Measurements from ENCODE around the gene GADD45G. TPM values are rescaled to one million over a fixed set of nuclear protein-coding genes. Genes with fewer than 3 reads are reported as not detected.

GADD45G gene
- 3.5 TPM in 1 of 2 replicates, not detected in the other for total RNA-seq (2014; rRNA removed; shearing (Covaris generic); ENCODE audit: low replicate concordance)

GRCh38 chr9:89604729-89605464 lies at the start of gene GADD45G:
Gene GADD45G, plus strand, starts transcription at chr9:89605012. Its CDS starts 110 bp downstream, at chr9:89605122.
- Histone ChIP-seq H3K4me3 (peak within 1 kb of the TSS; percentile 39), H3K9me3 (no peaks in the 10 kb centered on the region), H3K27me3 (0 out of 2 replicates have a peak, but pooled peaks cover 2% of the 10 kb centered on the region), H3K36me3 (no peaks in the 10 kb centered on the region)
- DNase-seq: peak; percentile 69

- H3K4me3 ChIP-seq: no peak overlapping the region
These were observed 49.8 kb upstream of the GADD45G start for GRCh38 chr9:89555036-89555415.

GRCh38 chr9:89555451-89556375 lies 49.1 kb upstream of the GADD45G start:
- DNase-seq: no peak
- Histone ChIP-seq H3K36me3 (no peaks in the 10 kb centered on the region), H3K4me3 (no peak overlapping the region), H3K9me3 (no peaks in the 10 kb centered on the region), H3K27me3 (no peaks in the 10 kb centered on the region)

More at GRCh38 chr9:89555036-89555415, 49.8 kb upstream of the GADD45G start:
- no peaks in the 10 kb centered on the region for H3K36me3 ChIP-seq
- H3K27me3 ChIP-seq: no peaks in the 10 kb centered on the region
- no peak for DNase-seq
- H3K9me3 ChIP-seq: no peaks in the 10 kb centered on the region

GRCh38 chr9:89558196-89558899 lies 46.5 kb upstream of the GADD45G start:
- no peak for DNase-seq
- H3K4me3 ChIP-seq: no peak overlapping the region
- no peaks in the 10 kb centered on the region for H3K36me3 ChIP-seq
- H3K9me3 ChIP-seq: no peaks in the 10 kb centered on the region
- H3K27me3 ChIP-seq: no peaks in the 10 kb centered on the region

- no peaks in the 10 kb centered on the region for H3K36me3 ChIP-seq
These were observed 45.9 kb upstream of the GADD45G start for GRCh38 chr9:89558948-89559347.

GRCh38 chr9:89562186-89562814 lies 42.5 kb upstream of the GADD45G start:
- Histone ChIP-seq H3K4me3 (no peak overlapping the region), H3K36me3 (no peaks in the 10 kb centered on the region), H3K9me3 (no peaks in the 10 kb centered on the region), H3K27me3 (no peaks in the 10 kb centered on the region)
- DNase-seq: no peak

More at GRCh38 chr9:89558948-89559347, 45.9 kb upstream of the GADD45G start:
- H3K9me3 ChIP-seq: no peaks in the 10 kb centered on the region
- H3K4me3 ChIP-seq: no peak overlapping the region
- no peaks in the 10 kb centered on the region for H3K27me3 ChIP-seq
- no peak for DNase-seq

- Histone ChIP-seq H3K27me3 (no peaks in the 10 kb centered on the region), H3K36me3 (no peaks in the 10 kb centered on the region), H3K4me3 (no peak overlapping the region), H3K9me3 (no peaks in the 10 kb centered on the region)
- no peak for DNase-seq
These were observed 41.1 kb upstream of the GADD45G start for GRCh38 chr9:89563571-89564345.

- peak; percentile 28 for DNase-seq
- Histone ChIP-seq H3K27me3 (no peaks in the 10 kb centered on the region), H3K9me3 (no peaks in the 10 kb centered on the region), H3K36me3 (no peaks in the 10 kb centered on the region), H3K4me3 (no peak overlapping the region)
These were observed 40.4 kb upstream of the GADD45G start for GRCh38 chr9:89564346-89564878.

- no peak overlapping the region for H3K4me3 ChIP-seq
- no peaks in the 10 kb centered on the region for H3K9me3 ChIP-seq
- no peak for DNase-seq
- H3K27me3 ChIP-seq: no peaks in the 10 kb centered on the region
- H3K36me3 ChIP-seq: no peaks in the 10 kb centered on the region
These were observed 37.2 kb upstream of the GADD45G start for GRCh38 chr9:89567649-89568048.

- Histone ChIP-seq H3K27me3 (no peaks in the 10 kb centered on the region), H3K36me3 (no peaks in the 10 kb centered on the region), H3K4me3 (no peak overlapping the region), H3K9me3 (0 out of 2 replicates have a peak, but pooled peaks cover 2% of the 10 kb centered on the region)
- no peak for DNase-seq
These were observed 30.5 kb upstream of the GADD45G start for GRCh38 chr9:89574309-89574708.

GRCh38 chr9:89576404-89576839 lies 28.4 kb upstream of the GADD45G start:
- Histone ChIP-seq H3K4me3 (no peak overlapping the region), H3K36me3 (no peaks in the 10 kb centered on the region), H3K9me3 (0 out of 2 replicates have a peak, but pooled peaks cover 2% of the 10 kb centered on the region), H3K27me3 (no peaks in the 10 kb centered on the region)
- no peak for DNase-seq

GRCh38 chr9:89577363-89577762 lies 27.4 kb upstream of the GADD45G start:
- 0 out of 2 replicates have a peak, but pooled peaks cover 2% of the 10 kb centered on the region for H3K9me3 ChIP-seq
- H3K4me3 ChIP-seq: no peak overlapping the region
- H3K27me3 ChIP-seq: no peaks in the 10 kb centered on the region
- no peaks in the 10 kb centered on the region for H3K36me3 ChIP-seq
- no peak for DNase-seq

GRCh38 chr9:89579741-89580385 lies 24.9 kb upstream of the GADD45G start:
- DNase-seq: no peak
- Histone ChIP-seq H3K36me3 (no peaks in the 10 kb centered on the region), H3K27me3 (no peaks in the 10 kb centered on the region), H3K9me3 (0 out of 2 replicates have a peak, but pooled peaks cover 2% of the 10 kb centered on the region), H3K4me3 (no peak overlapping the region)

- Histone ChIP-seq H3K36me3 (no peaks in the 10 kb centered on the region), H3K9me3 (no peaks in the 10 kb centered on the region), H3K4me3 (no peak overlapping the region), H3K27me3 (no peaks in the 10 kb centered on the region)
- no peak for DNase-seq
These were observed 18.5 kb upstream of the GADD45G start for GRCh38 chr9:89586311-89586710.

Data from MG63 (cell line).